Esophagus muscularis mucosa (tissue), 4 donors: ENCODE measurements around the gene IMPG2.

ENCODE experiments used
- EP300 ChIP-seq: sonication (generic); formaldehyde crosslinking; IDR thresholded peaks from one replicate; pipeline ENCODE4 v1.6.1; 2017; ENCODE audit warnings: antibody characterized with exemption
- POLR2A ChIP-seq: fragments of 450-650 bp; IDR thresholded peaks from one replicate; pipeline ENCODE4 v1.6.1; 2017; ENCODE audit warnings: antibody characterized with exemption, moderate library complexity, mild to moderate bottlenecking, low read depth
- POLR2AphosphoS5 ChIP-seq, 2 donors: sonication (generic); formaldehyde crosslinking; IDR thresholded peaks; one replicate each; pipeline ENCODE4 v1.6.1; 2017; ENCODE audit warnings: antibody characterized with exemption in 2 of 2
- TF ChIP-seq, protein P1 (sequence below), 3 experiments: fragments of 200-600 bp in 2 of 3; fragments of 450-650 bp in 1 of 3; sonication (generic) in 2 of 3; IDR thresholded peaks; one replicate each; pipeline ENCODE4 v1.5.1; 2017 to 2019; ENCODE audit warnings: antibody characterized with exemption in 3 of 3, mild to moderate bottlenecking in 2 of 3, moderate library complexity in 1 of 3

DNA sequence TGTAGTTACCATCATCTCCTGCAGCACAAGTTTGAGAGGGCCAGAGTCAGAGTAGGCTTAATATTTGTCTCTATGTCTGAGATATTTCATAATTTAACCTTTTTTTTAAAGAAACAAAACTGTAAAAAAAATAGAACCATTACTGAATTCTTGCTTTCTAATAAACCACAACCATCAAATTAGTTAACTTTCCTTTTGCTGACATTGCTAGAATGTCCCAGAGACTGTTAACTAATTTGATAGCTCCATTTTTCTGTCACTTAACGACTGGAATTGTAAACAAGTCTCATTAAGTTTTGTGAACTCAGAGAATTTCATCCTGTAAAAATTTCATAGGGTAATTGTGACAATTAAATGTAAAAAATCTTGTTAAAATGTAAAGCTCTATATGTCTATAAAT is 35.6 kb downstream of the IMPG2 start:
- TF ChIP-seq, protein P1, sequence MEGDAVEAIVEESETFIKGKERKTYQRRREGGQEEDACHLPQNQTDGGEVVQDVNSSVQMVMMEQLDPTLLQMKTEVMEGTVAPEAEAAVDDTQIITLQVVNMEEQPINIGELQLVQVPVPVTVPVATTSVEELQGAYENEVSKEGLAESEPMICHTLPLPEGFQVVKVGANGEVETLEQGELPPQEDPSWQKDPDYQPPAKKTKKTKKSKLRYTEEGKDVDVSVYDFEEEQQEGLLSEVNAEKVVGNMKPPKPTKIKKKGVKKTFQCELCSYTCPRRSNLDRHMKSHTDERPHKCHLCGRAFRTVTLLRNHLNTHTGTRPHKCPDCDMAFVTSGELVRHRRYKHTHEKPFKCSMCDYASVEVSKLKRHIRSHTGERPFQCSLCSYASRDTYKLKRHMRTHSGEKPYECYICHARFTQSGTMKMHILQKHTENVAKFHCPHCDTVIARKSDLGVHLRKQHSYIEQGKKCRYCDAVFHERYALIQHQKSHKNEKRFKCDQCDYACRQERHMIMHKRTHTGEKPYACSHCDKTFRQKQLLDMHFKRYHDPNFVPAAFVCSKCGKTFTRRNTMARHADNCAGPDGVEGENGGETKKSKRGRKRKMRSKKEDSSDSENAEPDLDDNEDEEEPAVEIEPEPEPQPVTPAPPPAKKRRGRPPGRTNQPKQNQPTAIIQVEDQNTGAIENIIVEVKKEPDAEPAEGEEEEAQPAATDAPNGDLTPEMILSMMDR (IDR thresholded peaks at IDR 0.05) = no peak
- TF ChIP-seq POLR2AphosphoS5 (IDR thresholded peaks at IDR 0.05) (no peak), POLR2A (no peak), EP300 (no peak)
